B cell (primary cell): ENCODE measurements around the gene TMEM132D. TPM values are rescaled to one million over a fixed set of nuclear protein-coding genes. Genes with fewer than 3 reads are reported as not detected.

Experiments
- ATAC-seq: fragments of 200-7000 bp; cut with Tn5 transposase; one replicate; pipeline ENCODE4 v1.10.0; 2021; ENCODE audit warnings: low read depth, mild to moderate bottlenecking, moderate number of reproducible peaks, moderate library complexity
- CTCF ChIA-PET: fragments of 350-600 bp; sonication (Branson Sonifier 250); formaldehyde crosslinking; loops from one replicate; lab custom pipeline; 2021; ENCODE audit warnings: antibody characterized with exemption, inconsistent platforms; lab: Charles Lee
- POLR2A ChIA-PET: fragments of 350-600 bp; sonication (Branson Sonifier 250); formaldehyde crosslinking; loops from one replicate; lab custom pipeline; 2021; ENCODE audit warnings: antibody characterized with exemption; lab: Charles Lee
- DNase-seq: peaks from one replicate; pipeline ENCODE4 v3.0.0; 2013
- H2AFZ ChIP-seq: 2 replicates; pipeline ENCODE4 v1.6.1; 2012; ENCODE audit warnings: mild to moderate bottlenecking, low read depth, low read length; ENCODE audit not compliant: insufficient read depth, poor library complexity, severe bottlenecking
- H3K27ac ChIP-seq, 2 donors: 1 replicate in 1 of 2; 2 replicates in 1 of 2; pipeline ENCODE4 v1.5.1; 2012 to 2013; ENCODE audit warnings: low read length in 2 of 2, mild to moderate bottlenecking in 2 of 2, moderate library complexity in 1 of 2
- H3K27me3 ChIP-seq, 4 experiments: fragments of 200-600 bp in 1 of 4; sonication (generic) in 1 of 4; replicated peaks in 1 of 4; 1 replicate in 2 of 4; 2 replicates in 2 of 4; pipeline versions ENCODE4 v1.6.1 to v1.7.0; 2013 to 2016; ENCODE audit warnings: low read length in 3 of 4, mild to moderate bottlenecking in 2 of 4, mixed read lengths in 1 of 4, moderate library complexity in 1 of 4; ENCODE audit not compliant: insufficient read depth in 4 of 4, control insufficient read depth in 3 of 4; ENCODE audit errors: control extremely low read depth in 1 of 4
- H3K36me3 ChIP-seq, 2 experiments: replicated peaks in 1 of 2; 1 replicate in 1 of 2; 2 replicates in 1 of 2; pipeline versions ENCODE4 v1.6.1 to v1.7.1; 2013; ENCODE audit warnings: low read length in 1 of 2; ENCODE audit not compliant: insufficient read depth in 2 of 2, control insufficient read depth in 1 of 2; ENCODE audit errors: control extremely low read depth in 1 of 2, extremely low read depth in 1 of 2
- H3K4me1 ChIP-seq, 2 donors: fragments of 200-600 bp in 1 of 2; sonication (generic) in 1 of 2; 1 replicate in 1 of 2; 2 replicates in 1 of 2; pipeline versions ENCODE4 v1.5.1 to v1.6.1; 2013 to 2017; ENCODE audit warnings: low read length in 2 of 2; ENCODE audit not compliant: control insufficient read depth in 2 of 2, insufficient read depth in 2 of 2
- H3K4me2 ChIP-seq: replicated peaks from 2 replicates; pipeline ENCODE3; 2012; ENCODE audit warnings: mild to moderate bottlenecking, low read depth, low read length; ENCODE audit not compliant: poor library complexity, severe bottlenecking
- H3K4me3 ChIP-seq, 5 experiments: fragments of 200-600 bp in 1 of 5; sonication (generic) in 1 of 5; 1 replicate in 3 of 5; 2 replicates in 2 of 5; pipeline versions ENCODE4 v1.5.1 to v1.7.0; 2011 to 2016; ENCODE audit warnings: low read length in 4 of 5, mild to moderate bottlenecking in 4 of 5, low read depth in 2 of 5, control low read depth in 1 of 5, moderate library complexity in 1 of 5; ENCODE audit not compliant: insufficient read depth in 1 of 5; ENCODE audit errors: control extremely low read depth in 1 of 5, extremely low read depth in 1 of 5
- H3K79me2 ChIP-seq: fragments of 200-600 bp; sonication (generic); one replicate; pipeline ENCODE4 v1.6.0; 2016; ENCODE audit warnings: low read length; ENCODE audit not compliant: control insufficient read depth, insufficient read depth
- H3K9ac ChIP-seq: fragments of 200-600 bp; sonication (generic); 2 replicates; pipeline ENCODE4 v1.6.1; 2017; ENCODE audit warnings: mild to moderate bottlenecking, low read length, moderate library complexity
- H3K9me3 ChIP-seq, 3 donors: one replicate each; pipeline versions ENCODE4 v1.6.1 to v1.7.1; 2013; ENCODE audit warnings: low read length in 2 of 3; ENCODE audit not compliant: control insufficient read depth in 2 of 3, insufficient read depth in 1 of 3; ENCODE audit errors: control extremely low read depth in 1 of 3
- H4K20me1 ChIP-seq: 2 replicates; pipeline ENCODE4 v1.6.0; 2012; ENCODE audit warnings: mild to moderate bottlenecking, low read length; ENCODE audit not compliant: insufficient read depth, control insufficient read depth, poor library complexity, severe bottlenecking
- H3K27ac Mint-ChIP-seq: one replicate; pipeline ENCODE4 v1.8.0; 2021; ENCODE audit warnings: mixed read lengths
- H3K27me3 Mint-ChIP-seq: one replicate; pipeline ENCODE4 v1.8.0; 2021; ENCODE audit warnings: mixed read lengths
- H3K4me1 Mint-ChIP-seq: one replicate; pipeline ENCODE4 v1.8.0; 2021; ENCODE audit warnings: mixed read lengths
- H3K4me3 Mint-ChIP-seq: one replicate; pipeline ENCODE4 v1.8.0; 2021; ENCODE audit warnings: mixed read lengths
- H3K9me3 Mint-ChIP-seq: one replicate; pipeline ENCODE4 v1.8.0; 2022; ENCODE audit warnings: mixed read lengths; ENCODE audit not compliant: insufficient read depth
- CTCF ChIP-seq: fragments of 200-600 bp; IDR thresholded peaks from one replicate; pipeline ENCODE4 v1.8.0; 2022; ENCODE audit warnings: antibody characterized with exemption, mild to moderate bottlenecking
- EZH2 ChIP-seq: IDR thresholded peaks from 2 replicates; pipeline ENCODE4 v1.6.1; 2012; ENCODE audit warnings: borderline replicate concordance, low read depth, mild to moderate bottlenecking, moderate library complexity, low read length; ENCODE audit not compliant: insufficient read depth, poor library complexity, severe bottlenecking
- WGBS: methylation state at CpG from one replicate; pipeline ENCODE4 v1.1.5; 2013; ENCODE audit warnings: missing lambda C conversion rate; ENCODE audit not compliant: insufficient coverage; 5-methylcytosine and 5-hydroxymethylcytosine counted together
- intact Hi-C: fragments of 100-400 bp; cut with micrococcal nuclease; formaldehyde crosslinking; loops from one replicate; pipeline ENCODE4 v1.10.0; 2022
- polyA plus RNA-seq: library from polyadenylated mRNA; depleted of rRNA; stranded (reverse); fragments of >200 nt; gene quantifications from 2 replicates; pipeline ENCODE4 v1.2.3, GENCODE V29; 2012
- total RNA-seq, 2 donors: library from RNA; stranded (reverse); fragments of 120-200 nt in 1 of 2; gene quantifications; 1 replicate in 1 of 2; 2 replicates in 1 of 2; pipeline versions ENCODE4 v1.2.3 to v1.2.4, GENCODE V29; 2013 to 2022

Gene TMEM132D
- total and polyA plus RNA-seq, 2 donors (not counting 1 experiment from before 2014, with no cell fraction given), result not detected

GRCh38 chr12:129423041-129423580 is 480.7 kb downstream of the TMEM132D start:
- ATAC-seq, result no peak
- no peaks in the 10 kb centered on the region for H3K27me3 ChIP-seq
- H2AFZ ChIP-seq, result no peak overlapping the region
- no peaks in the 10 kb centered on the region for H3K27me3 Mint-ChIP-seq
- H3K4me3 ChIP-seq, result no peak overlapping the region
- H3K9ac ChIP-seq, result no peak overlapping the region
- H3K4me2 ChIP-seq, result no peak overlapping the region
- 86% methylated on average over 3 of the region's 4 CpGs for whole genome bisulfite sequencing
- H3K4me1 ChIP-seq, result no peaks in the 10 kb centered on the region
- DNase-seq, result no peak
- H3K9me3 ChIP-seq, result peaks cover 0 to 10% (median 0%) of the 10 kb centered on the region in 3 donors
- CTCF ChIA-PET, result no interaction called here
- intact Hi-C loops, result no loop called here
- POLR2A ChIA-PET, result no interaction called here
- no peak overlapping the region for H3K4me3 Mint-ChIP-seq
- no peaks in the 10 kb centered on the region for H3K79me2 ChIP-seq
- no peak overlapping the region for H3K27ac Mint-ChIP-seq
- no peaks in the 10 kb centered on the region for H4K20me1 ChIP-seq
- no peak overlapping the region for H3K27ac ChIP-seq
- H3K4me1 Mint-ChIP-seq, result no peaks in the 10 kb centered on the region
- H3K9me3 Mint-ChIP-seq, result no peaks in the 10 kb centered on the region
- TF ChIP-seq CTCF, result no peak
- no peak for TF ChIP-seq EZH2
- H3K36me3 ChIP-seq, result no peaks in the 10 kb centered on the region

- no peak overlapping the region for H3K4me3 Mint-ChIP-seq
- Histone ChIP-seq H3K4me2 (no peak overlapping the region), H3K36me3 (no peaks in the 10 kb centered on the region), H3K27ac (no peak overlapping the region), H4K20me1 (no peaks in the 10 kb centered on the region), H3K79me2 (no peaks in the 10 kb centered on the region), H3K9me3 (no peaks in the 10 kb centered on the region), H2AFZ (no peak overlapping the region), H3K4me1 (no peaks in the 10 kb centered on the region), H3K9ac (no peak overlapping the region), H3K4me3 (no peak overlapping the region), H3K27me3 (no peaks in the 10 kb centered on the region)
- H3K27ac Mint-ChIP-seq, result no peak overlapping the region
- ATAC-seq (no peak), DNase-seq (no peak)
- POLR2A ChIA-PET, result no interaction called here
- no peaks in the 10 kb centered on the region for H3K9me3 Mint-ChIP-seq
- no CpG with 5 or more reads among the region's 2 CpGs for WGBS
- no peaks in the 10 kb centered on the region for H3K27me3 Mint-ChIP-seq
- TF ChIP-seq CTCF, result no peak
- no peak for TF ChIP-seq EZH2
- intact Hi-C loops, result no loop called here
- no peaks in the 10 kb centered on the region for H3K4me1 Mint-ChIP-seq
- CTCF ChIA-PET, result no interaction called here
Observed at GRCh38 chr12:129413295-129413694, 490.5 kb downstream of the TMEM132D start.
